Ectodermal cell (in vitro differentiated cells): Measurements from ENCODE around the gene TSSK3. TPM values are rescaled to one million over a fixed set of nuclear protein-coding genes. Genes with fewer than 3 reads are reported as not detected.

Experiments
- H3K27ac ChIP-seq: 2 replicates; pipeline ENCODE4 v1.7.0; 2013; ENCODE audit warnings: mild to moderate bottlenecking, low read depth, low read length; ENCODE audit not compliant: insufficient read depth, poor library complexity, severe bottlenecking
- H3K27me3 ChIP-seq: 2 replicates; pipeline ENCODE4 v1.7.0; 2013; ENCODE audit warnings: mild to moderate bottlenecking, low read length; ENCODE audit not compliant: insufficient read depth, control insufficient read depth, poor library complexity, severe bottlenecking
- H3K36me3 ChIP-seq: one replicate; pipeline ENCODE4 v1.7.0; 2013; ENCODE audit warnings: low read length; ENCODE audit not compliant: control insufficient read depth, insufficient read depth
- H3K4me1 ChIP-seq: one replicate; pipeline ENCODE4 v1.7.0; 2013; ENCODE audit warnings: low read length; ENCODE audit not compliant: control insufficient read depth, insufficient read depth
- H3K4me3 ChIP-seq: 2 replicates; pipeline ENCODE4 v1.7.0; 2013; ENCODE audit warnings: low read depth, low read length, control low read depth; ENCODE audit not compliant: insufficient read depth
- H3K9me3 ChIP-seq: 2 replicates; pipeline ENCODE4 v1.7.0; 2013; ENCODE audit warnings: mild to moderate bottlenecking, low read length, moderate library complexity; ENCODE audit not compliant: control insufficient read depth
- WGBS, 2 experiments: methylation state at CpG; one replicate each; pipeline ENCODE4 v1.1.7; 2013; ENCODE audit warnings: missing lambda C conversion rate in 2 of 2; 5-methylcytosine and 5-hydroxymethylcytosine counted together
- polyA plus RNA-seq, 4 experiments: library from polyadenylated mRNA; stranded (reverse); fragments of 50-300 nt; gene quantifications; one replicate each; pipeline ENCODE4 v1.2.3, GENCODE V29; 2013

Gene TSSK3
- 3.6 TPM for polyA plus RNA-seq (2013, experiment 1 of 4)
- 0.94 TPM for polyA plus RNA-seq (2013, experiment 2 of 4)
- polyA plus RNA-seq (2013, experiment 3 of 4): 1.2 TPM
- 2.1 TPM for polyA plus RNA-seq (2013, experiment 4 of 4)

DNA sequence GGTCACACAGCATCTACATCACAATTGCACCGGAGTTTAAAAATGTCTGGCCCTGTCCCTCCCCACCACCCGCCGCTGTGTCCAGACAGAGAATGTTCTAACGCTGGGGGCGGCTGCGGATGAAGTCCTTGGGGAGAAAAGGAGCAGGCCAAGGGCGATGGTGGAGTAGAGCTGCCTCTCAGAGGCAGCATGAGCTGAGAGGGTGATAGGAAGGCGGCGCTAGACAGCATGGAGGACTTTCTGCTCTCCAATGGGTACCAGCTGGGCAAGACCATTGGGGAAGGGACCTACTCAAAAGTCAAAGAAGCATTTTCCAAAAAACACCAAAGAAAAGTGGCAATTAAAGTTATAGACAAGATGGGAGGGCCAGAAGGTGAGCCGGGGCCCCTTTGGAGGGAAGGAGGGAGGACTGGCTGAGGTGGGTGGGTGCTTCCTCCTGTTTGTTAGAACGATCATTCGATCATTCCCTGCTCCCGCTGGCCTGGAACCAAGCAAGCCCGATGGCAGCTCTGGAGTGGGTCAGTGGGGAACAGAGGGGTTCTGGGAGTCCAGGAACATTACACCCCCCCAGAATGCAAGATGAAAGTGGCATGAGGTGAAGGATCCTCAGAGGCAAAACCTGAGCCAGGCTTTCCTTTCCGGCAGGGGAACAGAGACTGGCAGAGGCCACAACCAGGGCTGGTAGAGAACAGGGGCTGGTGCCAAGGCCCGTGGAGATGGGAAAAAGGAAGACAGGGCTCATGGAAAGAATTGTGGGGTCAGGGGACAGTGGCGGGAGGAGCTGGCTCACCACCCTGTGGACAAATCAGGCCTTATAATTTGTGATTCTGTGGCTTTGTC, at the start of gene TSSK3, which contains the start of gene FAM229A:
TSS of gene TSSK3 (plus strand) at position 66 of the 840 bp plus-strand sequence. CDS start at position 229, 163 bp downstream.
TSS of gene FAM229A (minus strand) at position 12 of the 840 bp plus-strand sequence. CDS start 394 bp downstream, outside the sequence.
- peaks cover 4% of the 10 kb centered on the region for H3K4me1 ChIP-seq
- peaks cover 28% of the 10 kb centered on the region for H3K27me3 ChIP-seq
- no peaks in the 10 kb centered on the region for H3K9me3 ChIP-seq
- H3K36me3 ChIP-seq: peaks cover 33% of the 10 kb centered on the region
- WGBS, 2 experiments: 76% methylated on average over 17 of the region's 17 CpGs
- H3K4me3 ChIP-seq: peak within 1 kb of the TSS; percentile 27
- no peak within 1 kb of the TSS for H3K27ac ChIP-seq

DNA sequence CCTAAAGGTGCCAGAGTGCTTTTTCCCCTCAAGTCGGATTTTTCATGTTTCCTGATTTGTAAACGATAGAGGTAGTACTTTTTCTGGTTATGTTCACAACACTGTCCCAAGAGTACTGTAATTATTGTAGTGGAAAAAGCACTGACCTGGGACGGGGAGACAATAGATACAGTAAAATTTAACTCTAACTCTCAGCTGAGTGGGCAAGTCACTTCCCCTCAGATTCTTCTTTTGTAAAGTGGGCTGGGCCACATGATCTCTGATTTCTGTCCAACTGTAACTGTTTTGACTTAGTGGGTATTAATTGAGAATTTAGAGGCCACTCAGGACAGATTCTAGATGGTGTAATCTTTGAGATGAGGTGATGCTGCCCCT, 45.4 kb upstream of the TSSK3 start:
- WGBS, 2 experiments: 97 to 100% methylated on average over 3 of the region's 3 CpGs
- Histone ChIP-seq H3K4me1 (no peaks in the 10 kb centered on the region), H3K27me3 (no peaks in the 10 kb centered on the region), H3K27ac (no peak overlapping the region), H3K9me3 (no peaks in the 10 kb centered on the region), H3K4me3 (no peak overlapping the region), H3K36me3 (peaks cover 7% of the 10 kb centered on the region)

GRCh38 chr1:32318127-32318869, 44.0 kb upstream of the TSSK3 start:
- no peak overlapping the region for H3K27ac ChIP-seq
- 94 to 95% methylated on average over 10 of the region's 10 CpGs for WGBS, 2 experiments
- H3K9me3 ChIP-seq: no peaks in the 10 kb centered on the region
- H3K4me1 ChIP-seq: no peaks in the 10 kb centered on the region
- H3K36me3 ChIP-seq: peaks cover 7% of the 10 kb centered on the region
- H3K27me3 ChIP-seq: no peaks in the 10 kb centered on the region
- no peak overlapping the region for H3K4me3 ChIP-seq

DNA sequence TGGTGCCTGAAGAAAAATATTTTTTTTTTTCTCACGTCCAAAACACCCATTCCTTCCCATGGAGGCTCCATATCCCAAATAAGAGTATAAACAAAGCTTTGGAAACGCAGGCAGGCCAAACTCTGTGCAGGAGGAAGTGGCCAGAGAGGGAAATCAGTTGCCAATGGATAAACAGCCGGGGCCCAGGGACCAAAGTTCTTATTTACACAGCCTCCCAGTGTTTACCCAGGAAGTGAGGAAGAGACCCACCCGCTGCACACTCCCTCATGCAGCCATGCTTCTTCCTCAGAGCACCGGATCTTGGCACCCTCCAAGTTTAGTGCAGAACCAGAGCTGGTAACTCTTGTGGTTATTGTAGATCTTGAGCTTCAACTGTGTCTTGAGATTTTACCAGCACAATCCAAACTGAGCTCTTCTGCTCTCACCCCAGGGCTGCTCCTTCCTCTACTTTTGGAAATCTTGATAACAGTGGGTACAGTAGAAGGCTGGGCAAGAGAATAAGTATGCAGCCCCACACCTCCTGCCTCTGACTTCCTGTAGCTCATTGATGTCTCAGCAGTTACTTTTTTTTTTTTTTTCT, 40.5 kb upstream of the TSSK3 start:
- no peak overlapping the region for H3K27ac ChIP-seq
- H3K9me3 ChIP-seq: no peaks in the 10 kb centered on the region
- H3K36me3 ChIP-seq: peaks cover 11% of the 10 kb centered on the region
- H3K4me3 ChIP-seq: no peak overlapping the region
- no peaks in the 10 kb centered on the region for H3K4me1 ChIP-seq
- H3K27me3 ChIP-seq: no peaks in the 10 kb centered on the region
- WGBS, 2 experiments: 89 to 96% methylated on average over 4 to 5 of the region's 5 CpGs

DNA sequence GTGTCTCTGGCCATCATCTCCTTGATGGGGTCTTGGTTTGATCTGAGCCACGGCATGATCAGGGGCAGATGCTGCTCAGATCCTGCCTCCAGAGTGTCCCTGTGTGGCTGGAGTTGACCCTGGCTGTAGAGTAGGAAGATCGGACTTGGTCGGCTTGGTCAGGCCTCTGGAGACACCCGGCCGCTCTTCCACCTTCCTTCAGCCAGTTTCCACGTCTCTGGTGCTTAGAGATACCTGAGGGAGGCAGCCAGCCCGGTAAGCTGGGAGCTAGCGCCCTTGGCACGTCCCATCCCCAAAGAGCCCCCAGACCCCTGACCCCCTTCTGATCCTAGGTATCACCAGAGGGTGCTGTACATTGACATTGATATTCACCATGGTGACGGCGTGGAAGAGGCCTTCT, 35.1 kb upstream of the TSSK3 start:
- Histone ChIP-seq H3K4me1 (no peaks in the 10 kb centered on the region), H3K36me3 (peaks cover 38% of the 10 kb centered on the region), H3K9me3 (no peaks in the 10 kb centered on the region), H3K27me3 (no peaks in the 10 kb centered on the region), H3K27ac (no peak overlapping the region), H3K4me3 (no peak overlapping the region)
- 94 to 97% methylated on average over 11 of the region's 11 CpGs for WGBS, 2 experiments

GRCh38 chr1:32329931-32330466, 32.3 kb upstream of the TSSK3 start:
- H3K36me3 ChIP-seq: peaks cover 60% of the 10 kb centered on the region

DNA sequence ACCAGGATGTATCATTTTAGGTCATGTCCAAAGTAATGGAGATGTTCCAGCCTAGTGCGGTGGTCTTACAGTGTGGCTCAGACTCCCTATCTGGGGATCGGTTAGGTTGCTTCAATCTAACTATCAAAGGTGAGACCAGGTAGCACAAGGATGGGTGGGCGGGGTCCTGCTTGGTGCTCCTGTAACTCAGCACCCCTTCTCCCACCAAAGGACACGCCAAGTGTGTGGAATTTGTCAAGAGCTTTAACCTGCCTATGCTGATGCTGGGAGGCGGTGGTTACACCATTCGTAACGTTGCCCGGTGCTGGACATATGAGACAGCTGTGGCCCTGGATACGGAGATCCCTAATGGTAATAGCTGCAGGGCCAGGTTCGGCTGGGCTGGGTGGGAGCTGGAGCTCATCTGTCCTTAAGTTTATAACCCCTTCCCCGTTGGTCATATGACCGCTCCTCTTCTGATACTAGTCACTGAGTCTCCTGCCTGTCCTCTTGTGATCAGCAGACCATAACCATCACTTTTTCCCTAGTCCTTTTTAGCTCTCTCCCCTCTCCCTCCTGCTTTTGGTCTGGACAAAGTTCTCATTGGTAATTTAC, 31.7 kb upstream of the TSSK3 start:
- no peaks in the 10 kb centered on the region for H3K9me3 ChIP-seq
- WGBS, 2 experiments: 96 to 97% methylated on average over 12 of the region's 12 CpGs
- no peak overlapping the region for H3K4me3 ChIP-seq
- no peak overlapping the region for H3K27ac ChIP-seq
- no peaks in the 10 kb centered on the region for H3K27me3 ChIP-seq
- peaks cover 56% of the 10 kb centered on the region for H3K36me3 ChIP-seq
- H3K4me1 ChIP-seq: peaks cover 10% of the 10 kb centered on the region

More at GRCh38 chr1:32329931-32330466, 32.3 kb upstream of the TSSK3 start:
- H3K4me1 ChIP-seq: peaks cover 10% of the 10 kb centered on the region
- WGBS, 2 experiments: 96 to 97% methylated on average over 4 of the region's 4 CpGs
- no peaks in the 10 kb centered on the region for H3K9me3 ChIP-seq
- no peaks in the 10 kb centered on the region for H3K27me3 ChIP-seq
- H3K4me3 ChIP-seq: no peak overlapping the region
- no peak overlapping the region for H3K27ac ChIP-seq

- Histone ChIP-seq H3K27ac (no peak overlapping the region), H3K9me3 (no peaks in the 10 kb centered on the region), H3K36me3 (peaks cover 55% of the 10 kb centered on the region), H3K27me3 (no peaks in the 10 kb centered on the region), H3K4me3 (no peak overlapping the region), H3K4me1 (peaks cover 11% of the 10 kb centered on the region)
- 95% methylated on average over 12 of the region's 12 CpGs for WGBS, 2 experiments
These were observed 30.8 kb upstream of the TSSK3 start for GRCh38 chr1:32331549-32331948.

GRCh38 chr1:32332290-32333079, 29.9 kb upstream of the TSSK3 start:
- Histone ChIP-seq H3K4me3 (no peak overlapping the region), H3K36me3 (peaks cover 50% of the 10 kb centered on the region), H3K27me3 (no peaks in the 10 kb centered on the region), H3K27ac (no peak overlapping the region), H3K4me1 (peaks cover 20% of the 10 kb centered on the region), H3K9me3 (no peaks in the 10 kb centered on the region)
- WGBS, 2 experiments: 90 to 99% methylated on average over 3 of the region's 3 CpGs
